Panc1 (cell line): ENCODE measurements around the gene WWOX. TPM values are rescaled to one million over a fixed set of nuclear protein-coding genes. Genes with fewer than 3 reads are reported as not detected.

Experiments
- ATAC-seq: fragments of 200-7000 bp; cut with Tn5 transposase; 2 replicates; pipeline ENCODE4 v1.9.1; 2020; ENCODE audit warnings: mild to moderate bottlenecking, moderate library complexity
- BruUV-seq: library from RNA; stranded (reverse); fragments of 400-500 nt; replicated peaks from 2 replicates; lab custom pipeline; 2021; lab: Mats Ljungman, UMichigan
- CTCF ChIA-PET: fragments of 300-600 bp; sonication (Branson Sonifier 250); formaldehyde crosslinking; loops from one replicate; lab custom pipeline; 2022; ENCODE audit warnings: antibody characterized with exemption; lab: Charles Lee
- POLR2A ChIA-PET: fragments of 300-600 bp; sonication (Branson Sonifier 250); formaldehyde crosslinking; loops from one replicate; lab custom pipeline; 2022; ENCODE audit warnings: antibody characterized with exemption; lab: Charles Lee
- DNase-seq: peaks from one replicate; pipeline ENCODE4 v3.0.0-alpha.2; 2010; ENCODE audit warnings: low read depth, low spot score
- H3K27ac ChIP-seq: 2 replicates; pipeline ENCODE4 v1.5.1; 2011; ENCODE audit warnings: mild to moderate bottlenecking, low read length, inconsistent platforms
- H3K27me3 ChIP-seq: fragments of 200-500 bp; sonication (Bioruptor generic); 2 replicates; pipeline ENCODE4 v1.6.0; 2014; ENCODE audit warnings: low read length, inconsistent platforms; ENCODE audit not compliant: control insufficient read depth, insufficient read depth
- H3K36me3 ChIP-seq: fragments of 200-500 bp; sonication (Bioruptor generic); 2 replicates; pipeline ENCODE4 v1.5.1; 2014; ENCODE audit warnings: inconsistent platforms, mild to moderate bottlenecking, low read length, moderate library complexity; ENCODE audit not compliant: control insufficient read depth, insufficient read depth
- H3K4me1 ChIP-seq: 2 replicates; pipeline ENCODE4 v1.5.1; 2011; ENCODE audit warnings: inconsistent platforms, mild to moderate bottlenecking, low read length, moderate library complexity; ENCODE audit not compliant: control insufficient read depth, insufficient read depth
- H3K4me3 ChIP-seq, 2 experiments: 2 replicates each; pipeline ENCODE4 v1.5.1; 2011 to 2012; ENCODE audit warnings: low read depth in 2 of 2, low read length in 2 of 2, mild to moderate bottlenecking in 2 of 2, inconsistent platforms in 1 of 2, moderate library complexity in 1 of 2
- H3K9me3 ChIP-seq: fragments of 200-500 bp; sonication (Bioruptor generic); 2 replicates; pipeline ENCODE4 v1.5.1; 2014; ENCODE audit warnings: low read depth, mild to moderate bottlenecking, inconsistent platforms, low read length, moderate library complexity; ENCODE audit not compliant: control insufficient read depth, insufficient read depth
- POLR2AphosphoS5 ChIP-seq: IDR thresholded peaks from 2 replicates; pipeline ENCODE4 v1.6.1; 2012; ENCODE audit warnings: mild to moderate bottlenecking, low read depth, low read length, moderate library complexity
- SIN3A ChIP-seq: IDR thresholded peaks from 2 replicates; pipeline ENCODE4 v1.6.1; 2012; ENCODE audit warnings: low read depth, mild to moderate bottlenecking, low read length, moderate library complexity, borderline replicate concordance; ENCODE audit not compliant: insufficient read depth
- TCF7L2 ChIP-seq: IDR thresholded peaks from 2 replicates; pipeline ENCODE4 v1.6.1; 2011; ENCODE audit warnings: mild to moderate bottlenecking, low read depth, low read length, inconsistent platforms
- in situ Hi-C: cut with HindIII; loops from 2 replicates; pipeline ENCODE4 v1.10.0; 2016; ENCODE audit warnings: low sequenced_read_pairs, low pct_unique_long_range_greater_than_20kb
- intact Hi-C: fragments of 100-400 bp; cut with micrococcal nuclease; formaldehyde crosslinking; loops from one replicate; pipeline ENCODE4 v1.10.0; 2022; ENCODE audit not compliant: unreplicated experiment
- total RNA-seq: library from RNA; stranded (reverse); gene quantifications from one replicate; pipeline ENCODE4 v1.2.1, GENCODE V29; 2021; ENCODE audit not compliant: unreplicated experiment
- TF ChIP-seq, protein P1 (sequence below), 2 experiments: IDR thresholded peaks; 2 replicates each; pipeline ENCODE4 v1.6.1; 2011 to 2012; ENCODE audit warnings: low read depth in 2 of 2, control low read depth in 1 of 2, low read length in 1 of 2, mild to moderate bottlenecking in 1 of 2, moderate library complexity in 1 of 2; ENCODE audit not compliant: insufficient read depth in 1 of 2
- TF ChIP-seq, protein P2 (sequence below): fragments of 450-650 bp; IDR thresholded peaks from 2 replicates; pipeline ENCODE4 v1.5.1; 2017; ENCODE audit warnings: mild to moderate bottlenecking

Gene WWOX
- total RNA-seq, 1 experiment from 2014 or later: 12.5 TPM

DNA sequence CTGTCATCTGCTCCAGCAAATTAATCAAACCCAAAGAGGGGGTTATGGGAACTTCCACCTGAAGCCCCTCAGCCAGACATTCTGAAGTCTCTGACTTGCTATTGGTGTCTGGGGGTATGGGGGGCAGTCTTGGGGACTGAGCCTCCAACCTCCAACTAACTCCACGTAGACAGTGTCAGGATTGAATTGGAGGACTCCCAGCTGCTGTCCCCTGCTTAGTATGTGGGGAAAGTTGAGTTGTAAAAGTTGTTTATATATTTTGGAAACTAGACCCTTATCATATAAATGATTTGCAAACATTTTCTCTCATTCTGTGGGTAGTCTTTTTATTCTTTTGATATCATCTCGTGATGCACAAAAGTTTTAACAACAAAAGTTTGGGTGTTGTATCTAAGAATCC is 689.2 kb downstream of the WWOX start:
- CTCF ChIA-PET: no interaction called here
- H3K36me3 ChIP-seq: no peaks in the 10 kb centered on the region
- no peak for ATAC-seq
- H3K27ac ChIP-seq: no peak overlapping the region
- in situ Hi-C loops: no loop called here
- BruUV-seq: no TSS peak
- H3K4me1 ChIP-seq: no peaks in the 10 kb centered on the region
- DNase-seq: no peak
- H3K4me3 ChIP-seq: no peak overlapping the region
- POLR2A ChIA-PET: no interaction called here
- no peaks in the 10 kb centered on the region for H3K9me3 ChIP-seq
- intact Hi-C loops: no loop called here
- no peak for TF ChIP-seq POLR2AphosphoS5
- TF ChIP-seq, protein P1, sequence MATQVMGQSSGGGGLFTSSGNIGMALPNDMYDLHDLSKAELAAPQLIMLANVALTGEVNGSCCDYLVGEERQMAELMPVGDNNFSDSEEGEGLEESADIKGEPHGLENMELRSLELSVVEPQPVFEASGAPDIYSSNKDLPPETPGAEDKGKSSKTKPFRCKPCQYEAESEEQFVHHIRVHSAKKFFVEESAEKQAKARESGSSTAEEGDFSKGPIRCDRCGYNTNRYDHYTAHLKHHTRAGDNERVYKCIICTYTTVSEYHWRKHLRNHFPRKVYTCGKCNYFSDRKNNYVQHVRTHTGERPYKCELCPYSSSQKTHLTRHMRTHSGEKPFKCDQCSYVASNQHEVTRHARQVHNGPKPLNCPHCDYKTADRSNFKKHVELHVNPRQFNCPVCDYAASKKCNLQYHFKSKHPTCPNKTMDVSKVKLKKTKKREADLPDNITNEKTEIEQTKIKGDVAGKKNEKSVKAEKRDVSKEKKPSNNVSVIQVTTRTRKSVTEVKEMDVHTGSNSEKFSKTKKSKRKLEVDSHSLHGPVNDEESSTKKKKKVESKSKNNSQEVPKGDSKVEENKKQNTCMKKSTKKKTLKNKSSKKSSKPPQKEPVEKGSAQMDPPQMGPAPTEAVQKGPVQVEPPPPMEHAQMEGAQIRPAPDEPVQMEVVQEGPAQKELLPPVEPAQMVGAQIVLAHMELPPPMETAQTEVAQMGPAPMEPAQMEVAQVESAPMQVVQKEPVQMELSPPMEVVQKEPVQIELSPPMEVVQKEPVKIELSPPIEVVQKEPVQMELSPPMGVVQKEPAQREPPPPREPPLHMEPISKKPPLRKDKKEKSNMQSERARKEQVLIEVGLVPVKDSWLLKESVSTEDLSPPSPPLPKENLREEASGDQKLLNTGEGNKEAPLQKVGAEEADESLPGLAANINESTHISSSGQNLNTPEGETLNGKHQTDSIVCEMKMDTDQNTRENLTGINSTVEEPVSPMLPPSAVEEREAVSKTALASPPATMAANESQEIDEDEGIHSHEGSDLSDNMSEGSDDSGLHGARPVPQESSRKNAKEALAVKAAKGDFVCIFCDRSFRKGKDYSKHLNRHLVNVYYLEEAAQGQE (IDR thresholded peaks at IDR 0.05; ENCODE audit: insufficient read depth in 1 of 2, low read depth in 2 of 2, low read length in 1 of 2): no peak
- no peak for TF ChIP-seq SIN3A
- no peak for TF ChIP-seq TCF7L2
- TF ChIP-seq, protein P2, sequence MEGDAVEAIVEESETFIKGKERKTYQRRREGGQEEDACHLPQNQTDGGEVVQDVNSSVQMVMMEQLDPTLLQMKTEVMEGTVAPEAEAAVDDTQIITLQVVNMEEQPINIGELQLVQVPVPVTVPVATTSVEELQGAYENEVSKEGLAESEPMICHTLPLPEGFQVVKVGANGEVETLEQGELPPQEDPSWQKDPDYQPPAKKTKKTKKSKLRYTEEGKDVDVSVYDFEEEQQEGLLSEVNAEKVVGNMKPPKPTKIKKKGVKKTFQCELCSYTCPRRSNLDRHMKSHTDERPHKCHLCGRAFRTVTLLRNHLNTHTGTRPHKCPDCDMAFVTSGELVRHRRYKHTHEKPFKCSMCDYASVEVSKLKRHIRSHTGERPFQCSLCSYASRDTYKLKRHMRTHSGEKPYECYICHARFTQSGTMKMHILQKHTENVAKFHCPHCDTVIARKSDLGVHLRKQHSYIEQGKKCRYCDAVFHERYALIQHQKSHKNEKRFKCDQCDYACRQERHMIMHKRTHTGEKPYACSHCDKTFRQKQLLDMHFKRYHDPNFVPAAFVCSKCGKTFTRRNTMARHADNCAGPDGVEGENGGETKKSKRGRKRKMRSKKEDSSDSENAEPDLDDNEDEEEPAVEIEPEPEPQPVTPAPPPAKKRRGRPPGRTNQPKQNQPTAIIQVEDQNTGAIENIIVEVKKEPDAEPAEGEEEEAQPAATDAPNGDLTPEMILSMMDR: no peak
- H3K27me3 ChIP-seq: no peaks in the 10 kb centered on the region

DNA sequence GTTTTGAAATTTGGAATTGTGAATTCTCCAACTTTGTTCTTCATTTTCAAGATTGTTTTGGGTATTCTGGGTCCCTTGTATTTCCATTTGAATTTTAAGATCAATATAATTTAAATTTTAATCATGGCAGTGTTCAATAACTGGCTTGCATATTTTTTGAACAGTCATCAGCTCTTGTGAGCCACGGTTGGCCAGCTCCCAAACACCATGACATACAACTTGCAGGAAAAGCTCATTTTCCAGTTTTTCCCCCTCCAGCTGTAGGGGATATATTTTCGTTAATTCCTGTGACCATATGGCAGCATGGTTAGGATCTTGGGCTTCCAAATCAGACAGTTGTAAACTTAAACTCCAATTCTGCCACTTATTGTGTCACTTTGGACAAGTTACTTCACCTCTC is 690.1 kb downstream of the WWOX start:
- H3K36me3 ChIP-seq: no peaks in the 10 kb centered on the region
- CTCF ChIA-PET: no interaction called here
- no TSS peak for BruUV-seq
- in situ Hi-C loops: no loop called here
- H3K27ac ChIP-seq: no peak overlapping the region
- no peak overlapping the region for H3K4me3 ChIP-seq
- no peaks in the 10 kb centered on the region for H3K4me1 ChIP-seq
- TF ChIP-seq, protein P1 (IDR thresholded peaks at IDR 0.05; ENCODE audit: insufficient read depth in 1 of 2, low read depth in 2 of 2, low read length in 1 of 2): no peak
- POLR2A ChIA-PET: no interaction called here
- no peak for ATAC-seq
- no peak for DNase-seq
- H3K9me3 ChIP-seq: no peaks in the 10 kb centered on the region
- intact Hi-C loops: no loop called here
- H3K27me3 ChIP-seq: no peaks in the 10 kb centered on the region
